SU-DHL-6 (cell line): ENCODE measurements around the gene OPN3.

Experiments used
- EZH2phosphoT487 ChIP-seq: fragments of 200-600 bp; sonication (generic), shearing (Covaris generic); conservative IDR thresholded peaks from 2 replicates; pipeline ENCODE4 v1.6.1; 2018; ENCODE audit warnings: mild to moderate bottlenecking, antibody characterized with exemption, low read length, moderate library complexity, mixed read lengths
- TF ChIP-seq, protein P1 (sequence below): fragments of 200-600 bp; sonication (generic); IDR thresholded peaks from one replicate; pipeline ENCODE4 v1.5.1; 2017; ENCODE audit warnings: antibody characterized with exemption, mild to moderate bottlenecking, low read length, moderate library complexity; ENCODE audit not compliant: insufficient read depth, poor library complexity, severe bottlenecking

DNA sequence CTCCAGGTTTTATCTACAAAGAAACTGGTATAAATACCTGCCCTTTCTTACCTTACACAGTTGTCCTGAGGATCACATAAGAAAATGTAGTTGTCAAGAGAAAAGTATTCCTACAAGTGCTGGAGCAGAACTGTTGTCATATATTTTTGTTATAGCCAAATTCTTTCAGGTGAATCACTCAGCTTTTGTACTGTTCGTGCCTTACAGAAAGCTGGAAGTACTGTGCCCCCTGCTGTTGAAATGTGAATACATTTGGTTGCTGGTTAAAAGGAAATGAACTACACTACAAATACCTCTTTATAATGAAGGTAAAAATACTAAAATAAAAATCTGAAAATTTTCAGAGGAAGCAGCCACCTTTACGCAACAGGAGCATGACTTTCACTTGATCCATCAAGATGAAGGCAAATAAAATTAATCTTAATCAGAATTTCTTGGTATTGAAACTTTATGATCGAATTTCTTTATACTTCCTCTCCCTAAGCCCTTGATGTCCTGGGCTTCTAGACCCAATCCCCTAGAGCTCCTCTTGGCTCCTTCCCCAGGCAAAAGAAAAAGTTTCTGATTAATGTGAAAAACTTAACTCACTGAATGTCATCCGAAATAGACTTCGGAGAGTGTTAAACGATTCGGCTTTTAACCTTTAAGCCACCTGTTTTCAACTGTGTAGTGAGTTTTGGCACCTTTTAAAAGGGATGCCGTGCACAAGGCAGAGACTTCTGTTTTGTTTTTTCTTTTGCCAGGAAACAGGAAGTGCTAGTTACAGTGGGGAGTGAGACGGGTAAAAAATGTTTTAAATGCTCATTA is 12.5 kb downstream of the OPN3 start:
- TF ChIP-seq, protein P1, sequence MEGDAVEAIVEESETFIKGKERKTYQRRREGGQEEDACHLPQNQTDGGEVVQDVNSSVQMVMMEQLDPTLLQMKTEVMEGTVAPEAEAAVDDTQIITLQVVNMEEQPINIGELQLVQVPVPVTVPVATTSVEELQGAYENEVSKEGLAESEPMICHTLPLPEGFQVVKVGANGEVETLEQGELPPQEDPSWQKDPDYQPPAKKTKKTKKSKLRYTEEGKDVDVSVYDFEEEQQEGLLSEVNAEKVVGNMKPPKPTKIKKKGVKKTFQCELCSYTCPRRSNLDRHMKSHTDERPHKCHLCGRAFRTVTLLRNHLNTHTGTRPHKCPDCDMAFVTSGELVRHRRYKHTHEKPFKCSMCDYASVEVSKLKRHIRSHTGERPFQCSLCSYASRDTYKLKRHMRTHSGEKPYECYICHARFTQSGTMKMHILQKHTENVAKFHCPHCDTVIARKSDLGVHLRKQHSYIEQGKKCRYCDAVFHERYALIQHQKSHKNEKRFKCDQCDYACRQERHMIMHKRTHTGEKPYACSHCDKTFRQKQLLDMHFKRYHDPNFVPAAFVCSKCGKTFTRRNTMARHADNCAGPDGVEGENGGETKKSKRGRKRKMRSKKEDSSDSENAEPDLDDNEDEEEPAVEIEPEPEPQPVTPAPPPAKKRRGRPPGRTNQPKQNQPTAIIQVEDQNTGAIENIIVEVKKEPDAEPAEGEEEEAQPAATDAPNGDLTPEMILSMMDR, result peak; percentile 70
- TF ChIP-seq EZH2phosphoT487, result no peak
